VCaP (cell line): ENCODE measurements around the gene EFCAB5.
A peak's percentile ranks its signal among the peaks of the same experiment; 100 is the strongest.
"Not testable (repeated sequence)": the region's sequence is repeated elsewhere in the genome, so short reads cannot be mapped to it uniquely, and the experiment has no call there.

Experiments used
- H3K27ac ChIP-seq: fragments of 450-650 bp; 2 replicates; pipeline ENCODE4 v1.5.1; 2017
- TF ChIP-seq, protein P1 (sequence below): fragments of 450-650 bp; conservative IDR thresholded peaks from 2 replicates; pipeline ENCODE4 v1.5.1; 2017; ENCODE audit warnings: mild to moderate bottlenecking, moderate library complexity

EFCAB5 gene

DNA sequence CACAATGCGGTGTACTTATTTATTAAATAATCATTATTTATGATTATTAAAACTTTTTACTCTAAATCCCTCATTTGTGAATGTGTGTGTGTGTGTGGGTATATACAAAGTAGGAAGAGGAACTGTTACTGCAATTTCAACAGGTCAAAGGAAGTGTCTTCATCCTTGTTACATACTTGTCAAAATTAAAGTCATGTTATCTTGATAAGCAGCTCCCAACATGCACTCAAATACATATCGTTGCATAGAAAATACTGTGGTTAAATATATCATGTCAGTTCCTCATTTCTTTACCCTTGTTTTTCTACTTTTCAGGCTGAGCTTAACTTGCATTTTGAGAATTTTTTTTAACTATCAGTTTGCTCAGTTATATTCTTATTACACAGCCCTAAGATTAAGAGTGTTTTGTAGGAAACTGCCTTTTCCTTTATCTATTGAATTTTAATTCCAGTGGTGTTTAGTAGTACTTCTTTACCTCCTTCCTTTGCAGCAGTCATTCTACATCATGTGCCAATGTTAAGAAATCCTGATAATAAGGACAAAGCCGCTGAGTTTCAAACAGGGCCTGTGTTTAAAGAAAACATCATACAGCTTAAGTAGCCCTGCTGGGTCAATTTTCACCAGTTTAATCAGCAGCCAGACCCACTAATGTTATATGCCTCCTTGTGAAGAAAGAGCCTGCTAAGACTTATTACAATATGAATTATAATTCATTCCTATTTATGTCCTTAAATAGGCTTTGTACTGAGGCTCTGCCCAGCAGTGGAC, 7.2 kb downstream of the EFCAB5 start:
- H3K27ac ChIP-seq: no peak overlapping the region
- TF ChIP-seq, protein P1, sequence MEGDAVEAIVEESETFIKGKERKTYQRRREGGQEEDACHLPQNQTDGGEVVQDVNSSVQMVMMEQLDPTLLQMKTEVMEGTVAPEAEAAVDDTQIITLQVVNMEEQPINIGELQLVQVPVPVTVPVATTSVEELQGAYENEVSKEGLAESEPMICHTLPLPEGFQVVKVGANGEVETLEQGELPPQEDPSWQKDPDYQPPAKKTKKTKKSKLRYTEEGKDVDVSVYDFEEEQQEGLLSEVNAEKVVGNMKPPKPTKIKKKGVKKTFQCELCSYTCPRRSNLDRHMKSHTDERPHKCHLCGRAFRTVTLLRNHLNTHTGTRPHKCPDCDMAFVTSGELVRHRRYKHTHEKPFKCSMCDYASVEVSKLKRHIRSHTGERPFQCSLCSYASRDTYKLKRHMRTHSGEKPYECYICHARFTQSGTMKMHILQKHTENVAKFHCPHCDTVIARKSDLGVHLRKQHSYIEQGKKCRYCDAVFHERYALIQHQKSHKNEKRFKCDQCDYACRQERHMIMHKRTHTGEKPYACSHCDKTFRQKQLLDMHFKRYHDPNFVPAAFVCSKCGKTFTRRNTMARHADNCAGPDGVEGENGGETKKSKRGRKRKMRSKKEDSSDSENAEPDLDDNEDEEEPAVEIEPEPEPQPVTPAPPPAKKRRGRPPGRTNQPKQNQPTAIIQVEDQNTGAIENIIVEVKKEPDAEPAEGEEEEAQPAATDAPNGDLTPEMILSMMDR: no peak

DNA sequence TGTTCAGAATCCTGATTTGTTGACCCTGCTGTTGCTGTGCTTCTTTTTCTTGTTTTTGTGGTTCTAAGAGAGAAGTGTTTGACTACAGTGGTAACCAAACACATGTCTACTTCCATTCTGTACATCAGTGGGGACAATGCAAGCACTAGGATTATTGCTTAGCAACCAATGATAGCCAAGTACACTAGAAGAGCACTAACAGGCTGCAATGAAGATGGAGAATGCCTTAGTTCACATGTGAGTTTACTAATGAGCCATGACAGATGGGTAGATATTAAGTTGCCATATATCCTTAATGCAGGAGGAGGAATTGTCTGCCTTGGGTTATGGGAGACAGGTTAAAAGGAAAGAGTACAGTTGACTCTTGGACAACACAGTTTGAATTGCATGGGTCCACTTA, 8.3 kb downstream of the EFCAB5 start:
- H3K27ac ChIP-seq: no peak overlapping the region

DNA sequence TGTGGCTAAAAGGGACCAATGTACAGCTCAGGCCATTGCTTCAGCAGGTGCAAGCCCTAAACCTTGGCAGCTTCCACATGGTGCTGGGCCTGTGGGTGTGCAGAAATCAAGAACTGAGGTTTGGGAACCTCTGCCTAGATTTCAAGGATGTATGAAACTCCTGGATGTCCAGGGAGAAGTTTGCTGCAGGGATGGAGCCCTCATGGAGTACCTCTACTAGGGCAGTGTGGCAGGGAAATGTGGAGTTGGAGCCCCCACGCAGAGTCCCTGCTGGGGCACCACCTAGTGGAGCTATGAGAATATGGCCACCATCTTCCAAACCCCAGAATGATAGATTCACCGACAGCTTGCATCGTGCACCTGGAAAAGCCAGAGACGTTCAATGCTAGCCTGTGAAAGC, 13.0 kb downstream of the EFCAB5 start:
- TF ChIP-seq, protein P1: 0 out of 2 replicates have a peak, but pooled peaks have one; percentile 9
- H3K27ac ChIP-seq: no peak overlapping the region

More for the DNA sequence above, 8.3 kb downstream of the EFCAB5 start:
- TF ChIP-seq, protein P1: no peak

DNA sequence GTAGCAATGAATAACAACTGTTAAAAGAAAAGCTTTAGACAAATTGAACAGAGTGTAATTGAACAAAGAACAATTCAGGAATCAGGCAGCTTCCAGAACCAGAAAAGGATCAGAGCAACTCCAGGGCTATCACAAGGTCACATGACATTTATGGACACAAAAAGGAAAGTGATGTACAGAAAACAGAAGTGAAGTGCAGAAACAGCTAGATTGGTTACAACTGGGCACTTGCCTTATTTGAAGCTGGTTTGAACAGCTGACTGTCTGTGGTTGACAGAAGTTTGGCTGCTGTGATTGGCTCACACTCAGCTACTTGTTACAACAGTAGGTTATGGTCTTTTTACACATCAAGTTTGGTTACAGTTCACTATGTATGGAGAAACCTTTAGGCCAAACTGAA, 14.8 kb downstream of the EFCAB5 start:
- H3K27ac ChIP-seq: no peak overlapping the region
- TF ChIP-seq, protein P1: no peak

DNA sequence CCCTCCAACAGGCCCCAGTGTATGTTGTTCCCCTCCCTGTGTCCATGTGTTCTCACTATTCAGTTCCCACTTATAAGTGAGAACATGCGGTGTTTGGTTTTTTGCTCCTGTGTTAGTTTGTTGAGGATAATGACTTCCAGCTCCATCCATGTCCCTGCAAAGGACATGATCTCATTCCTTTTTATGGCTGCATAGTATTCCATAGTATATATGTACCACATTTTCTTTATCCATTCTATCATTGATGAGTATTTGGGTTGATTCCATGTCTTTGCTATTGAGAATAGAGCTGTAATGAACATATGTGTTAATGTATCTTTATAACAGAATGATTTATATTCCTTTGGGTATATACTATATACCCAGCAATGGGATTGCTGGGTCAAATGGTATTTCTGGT, 16.1 kb downstream of the EFCAB5 start:
- not testable (repeated sequence) for H3K27ac ChIP-seq

DNA sequence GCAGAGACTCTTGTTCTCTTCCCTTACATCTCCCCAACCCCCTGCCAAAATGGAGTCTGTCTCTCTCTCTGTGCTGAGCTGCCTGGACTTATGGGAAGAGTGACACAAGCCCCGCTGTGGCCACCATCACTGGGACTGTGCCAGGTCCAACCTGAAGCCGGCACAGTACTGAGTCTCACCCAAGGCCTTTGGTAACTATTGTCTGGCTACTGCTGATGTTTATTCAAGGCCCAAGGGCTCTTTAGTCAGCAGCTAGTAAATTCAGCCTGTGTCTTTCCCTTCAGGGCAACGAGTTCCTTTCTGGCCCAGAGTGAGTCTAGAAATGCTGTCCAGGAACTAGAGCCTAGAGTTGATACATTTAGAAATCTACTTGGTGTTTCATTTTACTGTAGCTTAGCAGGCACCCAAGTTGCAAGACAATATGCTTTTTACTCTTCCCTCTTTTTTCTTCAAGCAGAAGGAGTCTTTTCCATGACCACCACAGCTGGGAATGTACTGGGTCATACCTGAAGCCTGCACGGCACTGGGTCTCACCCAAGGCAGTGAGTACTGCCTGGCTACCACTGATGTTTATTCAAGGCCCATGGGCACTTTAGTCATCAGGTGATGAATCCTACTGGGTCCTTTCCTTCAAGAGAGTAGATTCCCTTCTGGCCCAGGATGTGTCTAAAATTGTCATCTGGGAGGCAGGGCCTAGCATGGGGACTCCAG, 17.7 kb downstream of the EFCAB5 start:
- no peak overlapping the region for H3K27ac ChIP-seq
- TF ChIP-seq, protein P1: no peak

DNA sequence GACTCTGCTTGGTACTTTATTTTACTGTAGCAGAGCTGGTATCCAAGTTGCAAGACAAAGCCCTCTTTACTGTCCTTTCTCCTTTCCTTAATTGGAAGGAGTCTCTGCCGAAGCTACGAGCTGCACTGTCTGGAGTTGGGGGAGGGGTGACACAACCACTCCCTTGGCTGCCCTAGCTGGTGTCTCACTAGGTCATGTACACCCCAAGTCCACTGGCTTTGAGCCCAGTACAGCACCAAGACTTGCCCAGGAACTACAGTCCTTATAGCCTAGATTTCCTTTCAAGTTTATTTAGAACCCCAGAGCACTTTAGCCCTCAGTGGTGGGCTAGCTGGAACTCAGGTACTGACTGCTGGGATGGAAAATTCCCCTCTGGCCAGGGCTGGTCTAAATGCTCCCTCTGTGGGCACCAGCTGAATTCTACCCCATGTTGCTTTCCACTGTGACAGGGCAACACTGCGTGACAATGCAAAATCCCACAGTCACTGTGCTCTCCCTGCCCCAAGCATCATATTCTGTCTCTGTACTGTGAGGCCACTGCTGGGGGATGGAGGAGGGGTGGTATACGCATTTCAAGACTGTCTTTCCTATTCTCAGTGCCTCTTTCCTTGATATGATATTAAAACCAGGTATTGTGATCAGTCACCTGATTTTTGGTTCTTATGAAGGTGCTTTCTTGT, 18.4 kb downstream of the EFCAB5 start:
- no peak overlapping the region for H3K27ac ChIP-seq
- TF ChIP-seq, protein P1: no peak
